GM12875 (cell line): Measurements from ENCODE around the gene CMBL.
"Not testable (repeated sequence)": the region's sequence is repeated elsewhere in the genome, so short reads cannot be mapped to it uniquely, and the experiment has no call there.

Source experiments
- H3K4me3 ChIP-seq: one replicate; pipeline ENCODE4 v1.5.1; 2011; ENCODE audit warnings: low read depth, low read length, control low read depth
- CTCF ChIP-seq: IDR thresholded peaks from 2 replicates; pipeline ENCODE4 v1.5.1; 2011; ENCODE audit warnings: low read depth, mild to moderate bottlenecking, control low read depth, inconsistent platforms, low read length, moderate library complexity, borderline replicate concordance; ENCODE audit not compliant: insufficient read depth

CMBL gene

GRCh38 chr5:10279328-10279727, 28.4 kb downstream of the CMBL start:
- TF ChIP-seq CTCF = no peak
- H3K4me3 ChIP-seq = no peak overlapping the region

GRCh38 chr5:10278658-10279279, 28.9 kb downstream of the CMBL start:
- no peak for TF ChIP-seq CTCF
- no peak overlapping the region for H3K4me3 ChIP-seq

GRCh38 chr5:10277773-10278630, 29.7 kb downstream of the CMBL start:
- no peak overlapping the region for H3K4me3 ChIP-seq
- no peak for TF ChIP-seq CTCF

GRCh38 chr5:10276691-10277090, 31.0 kb downstream of the CMBL start:
- TF ChIP-seq CTCF = no peak
- no peak overlapping the region for H3K4me3 ChIP-seq

- TF ChIP-seq CTCF = no peak
- no peak overlapping the region for H3K4me3 ChIP-seq
Observed at GRCh38 chr5:10275991-10276390, 31.7 kb downstream of the CMBL start.

- no peak overlapping the region for H3K4me3 ChIP-seq
- TF ChIP-seq CTCF = no peak
Observed at GRCh38 chr5:10275460-10275859, 32.2 kb downstream of the CMBL start.

- not testable (repeated sequence) for H3K4me3 ChIP-seq
Observed at GRCh38 chr5:10272875-10273209, 34.9 kb downstream of the CMBL start.
